IPS-18c (cell line): Measurements from ENCODE around the gene VSTM2L.
"Not testable (repeated sequence)": the region's sequence is repeated elsewhere in the genome, so short reads cannot be mapped to it uniquely, and the experiment has no call there.

Experiments
- H3K4me3 ChIP-seq: 2 replicates; pipeline ENCODE4 v1.7.0; 2013; ENCODE audit warnings: low read depth, mild to moderate bottlenecking, low read length, moderate library complexity; ENCODE audit not compliant: insufficient read depth
- H3K9me3 ChIP-seq: one replicate; pipeline ENCODE4 v1.6.1; 2013; ENCODE audit warnings: mild to moderate bottlenecking, low read length, moderate library complexity; ENCODE audit not compliant: control insufficient read depth, insufficient read depth

The VSTM2L gene

DNA sequence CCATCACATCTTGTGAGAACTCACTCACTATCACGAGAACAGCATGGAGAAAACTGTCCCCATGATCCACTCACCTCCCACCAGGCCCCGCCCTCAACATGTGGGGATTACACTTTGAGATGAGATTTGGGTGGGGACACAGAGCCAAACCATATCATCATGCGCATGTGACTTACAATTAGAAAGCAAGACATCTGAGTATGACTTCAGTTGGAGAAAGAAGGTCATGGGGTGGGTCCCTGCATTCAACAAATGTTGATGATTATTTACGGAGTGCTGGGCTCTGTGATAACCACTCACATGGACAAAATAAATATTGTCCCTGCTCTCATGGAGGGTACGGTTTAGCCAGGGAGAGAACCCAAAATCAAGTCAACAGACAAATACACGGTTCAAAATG lies 37.9 kb downstream of the VSTM2L start:
- Histone ChIP-seq H3K9me3 (no peaks in the 10 kb centered on the region), H3K4me3 (no peak overlapping the region)

DNA sequence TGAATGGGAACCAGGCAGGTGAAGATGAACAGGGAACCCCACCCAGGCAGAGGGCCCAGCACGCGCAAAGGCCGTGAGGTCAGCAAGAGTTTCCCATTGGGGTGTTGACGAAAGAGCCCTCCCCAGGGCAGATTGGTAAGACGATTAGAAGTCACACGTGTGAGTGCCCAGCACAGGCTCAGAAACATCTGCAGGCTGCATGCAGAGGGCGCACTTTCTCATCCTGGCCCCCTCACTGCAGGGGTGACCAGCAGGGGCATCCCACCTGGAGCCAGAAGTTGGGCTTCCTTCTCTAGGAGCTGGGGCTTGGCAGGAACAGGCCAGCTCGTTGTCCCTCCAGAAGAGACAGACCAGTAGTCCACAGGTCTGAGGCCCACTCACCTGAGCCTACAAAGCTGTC lies 38.4 kb downstream of the VSTM2L start:
- H3K9me3 ChIP-seq: no peaks in the 10 kb centered on the region

DNA sequence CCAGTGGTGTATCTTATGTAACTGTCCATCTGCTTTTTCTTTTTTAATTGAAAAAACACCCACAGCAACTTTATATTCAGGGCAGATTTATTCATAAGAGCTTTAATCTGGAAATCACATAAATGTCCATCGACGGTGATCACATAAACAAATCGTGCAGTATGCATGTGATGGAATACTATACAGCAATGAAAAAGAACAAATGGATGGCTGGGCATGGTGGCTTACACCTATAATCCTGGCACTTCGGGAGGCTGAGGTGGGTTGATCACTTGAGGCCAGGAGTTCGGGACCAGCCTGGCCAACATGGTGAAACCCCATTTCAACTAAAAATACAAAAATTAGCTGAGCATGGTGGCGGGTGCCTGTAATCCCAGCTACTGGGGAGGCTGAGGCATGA lies 39.1 kb downstream of the VSTM2L start:
- Histone ChIP-seq H3K9me3 (no peaks in the 10 kb centered on the region), H3K4me3 (no peak overlapping the region)

More for the DNA sequence above, 38.4 kb downstream of the VSTM2L start:
- no peak overlapping the region for H3K4me3 ChIP-seq

DNA sequence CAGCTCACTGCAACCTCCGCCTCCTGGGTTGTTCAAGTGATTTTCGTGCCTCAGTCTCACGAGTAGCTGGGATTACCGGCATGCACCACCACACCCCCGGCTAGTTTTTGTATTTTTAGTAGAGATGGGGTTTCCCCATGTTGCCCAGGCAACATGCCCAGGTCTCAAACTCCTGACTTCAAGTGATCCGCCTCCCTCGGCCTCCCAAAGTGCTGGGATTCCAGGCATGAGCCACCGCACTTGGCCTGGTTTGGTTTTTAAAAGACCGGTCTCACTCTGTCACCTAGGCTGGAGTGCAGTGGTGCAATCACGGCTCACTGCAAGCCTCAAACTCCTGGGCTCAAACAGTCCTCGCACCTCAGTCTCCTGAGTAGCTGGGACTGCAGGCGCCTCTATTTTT lies 40.1 kb downstream of the VSTM2L start:
- Histone ChIP-seq H3K9me3 (peaks cover 3% of the 10 kb centered on the region), H3K4me3 (no peak overlapping the region)

DNA sequence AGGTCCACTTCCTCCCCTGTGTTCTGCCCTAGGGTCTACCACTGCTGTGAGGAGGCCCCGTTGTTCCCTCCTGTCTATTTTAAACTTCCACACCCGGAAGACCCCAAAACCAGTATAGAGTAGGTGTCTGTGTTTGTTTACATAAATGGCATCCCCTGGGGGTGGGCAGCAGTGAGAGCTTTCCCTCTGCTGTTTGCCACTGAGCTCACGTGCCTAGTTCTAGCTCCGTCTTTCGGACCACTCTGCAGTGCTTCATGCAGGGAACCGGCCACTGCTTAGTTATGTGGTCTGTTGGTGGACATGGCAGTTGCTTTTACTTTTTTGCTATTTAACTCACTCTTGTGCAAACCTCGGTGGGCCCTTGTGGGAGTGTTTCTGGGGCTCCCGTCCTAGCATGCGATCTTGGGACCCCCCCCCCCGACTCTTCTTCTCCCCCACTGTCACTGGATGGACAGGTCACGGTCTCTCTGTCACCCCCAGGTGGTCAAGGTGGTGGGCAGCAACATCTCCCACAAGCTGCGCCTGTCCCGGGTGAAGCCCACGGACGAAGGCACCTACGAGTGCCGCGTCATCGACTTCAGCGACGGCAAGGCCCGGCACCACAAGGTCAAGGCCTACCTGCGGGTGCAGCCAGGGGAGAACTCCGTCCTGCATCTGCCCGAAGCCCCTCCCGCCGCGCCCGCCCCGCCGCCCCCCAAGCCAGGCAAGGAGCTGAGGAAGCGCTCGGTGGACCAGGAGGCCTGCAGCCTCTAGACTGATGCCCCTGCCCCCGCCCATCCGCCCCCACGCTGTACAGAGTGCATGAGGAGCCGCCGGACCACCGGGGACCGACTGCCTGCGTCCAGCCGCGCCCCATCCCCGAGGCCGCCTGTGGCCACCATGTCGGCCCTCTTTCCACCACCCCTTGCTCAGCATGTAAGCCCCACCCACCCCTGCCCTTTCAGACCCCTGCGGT lies 40.9 kb downstream of the VSTM2L start:
- peaks cover 3% of the 10 kb centered on the region for H3K9me3 ChIP-seq
- H3K4me3 ChIP-seq: no peak overlapping the region

DNA sequence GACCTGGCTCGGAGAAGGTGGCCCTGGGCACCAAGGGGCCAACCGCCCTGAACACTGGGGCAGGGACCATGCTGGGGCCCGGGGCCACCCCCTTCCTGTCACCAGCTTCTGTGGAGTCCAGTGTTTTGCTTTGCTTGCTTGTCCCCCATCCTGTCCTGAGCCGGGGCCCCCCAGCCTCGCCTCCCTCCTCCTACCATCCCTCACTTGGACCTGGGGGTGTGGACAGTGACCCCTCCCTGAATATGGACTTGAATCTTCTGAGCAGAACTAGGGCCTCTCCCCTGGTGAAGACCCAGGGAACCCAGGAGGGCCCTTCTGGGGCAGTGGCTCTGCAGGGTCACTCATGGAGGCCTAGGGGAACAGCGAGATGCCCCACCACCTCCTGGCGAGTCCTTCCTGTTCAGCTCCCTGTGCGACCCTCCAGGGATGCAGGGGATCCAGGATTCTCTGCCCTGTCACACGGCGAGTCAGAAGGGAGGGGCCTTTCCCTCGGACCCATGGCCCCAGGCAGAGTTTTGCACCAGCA lies 41.6 kb downstream of the VSTM2L start:
- no peak overlapping the region for H3K4me3 ChIP-seq
- peaks cover 5% of the 10 kb centered on the region for H3K9me3 ChIP-seq

DNA sequence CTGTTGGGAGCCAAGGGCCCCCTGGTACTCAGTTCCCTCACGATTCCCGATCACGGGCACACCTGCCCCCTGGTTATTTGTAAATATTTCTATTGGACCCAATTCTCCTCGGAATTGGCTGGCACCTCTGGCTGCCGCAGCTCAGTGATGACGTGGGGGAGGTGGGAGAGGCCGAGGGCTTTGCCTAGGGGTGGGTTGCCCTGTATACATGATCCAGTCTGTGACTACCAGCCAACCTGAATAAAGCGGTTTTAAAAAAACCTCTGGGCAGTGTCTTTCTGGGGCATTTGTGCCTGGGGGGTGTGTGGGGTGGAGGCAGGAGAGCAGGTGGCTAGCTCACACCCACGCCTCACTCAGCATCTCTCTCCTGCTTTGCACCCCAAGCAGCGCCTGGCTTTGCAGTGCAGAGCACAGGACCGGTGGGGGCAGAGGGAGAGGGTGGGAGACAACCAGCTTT lies 42.2 kb downstream of the VSTM2L start:
- peaks cover 5% of the 10 kb centered on the region for H3K9me3 ChIP-seq
- H3K4me3 ChIP-seq: no peak overlapping the region

DNA sequence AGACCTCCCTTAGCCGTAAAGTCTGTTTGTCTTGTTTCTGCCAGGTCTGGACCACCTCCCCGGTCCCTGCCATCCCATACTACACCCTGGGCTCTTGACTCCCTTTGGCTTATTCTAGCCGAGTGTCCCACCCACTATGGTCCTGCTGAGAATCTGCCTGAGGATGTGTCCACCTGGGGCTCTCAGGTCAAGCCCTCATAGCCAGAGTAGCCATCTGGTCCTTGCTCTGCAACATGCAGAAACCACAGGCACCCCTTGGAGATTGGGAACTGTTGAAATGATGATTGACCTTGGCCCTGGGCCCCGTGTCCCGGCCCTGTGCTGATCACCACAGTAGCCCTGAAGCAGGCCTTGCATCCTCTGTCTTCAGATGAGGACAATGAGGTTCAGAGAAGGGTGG lies 44.0 kb downstream of the VSTM2L start:
- H3K4me3 ChIP-seq: no peak overlapping the region
- peaks cover 5% of the 10 kb centered on the region for H3K9me3 ChIP-seq

DNA sequence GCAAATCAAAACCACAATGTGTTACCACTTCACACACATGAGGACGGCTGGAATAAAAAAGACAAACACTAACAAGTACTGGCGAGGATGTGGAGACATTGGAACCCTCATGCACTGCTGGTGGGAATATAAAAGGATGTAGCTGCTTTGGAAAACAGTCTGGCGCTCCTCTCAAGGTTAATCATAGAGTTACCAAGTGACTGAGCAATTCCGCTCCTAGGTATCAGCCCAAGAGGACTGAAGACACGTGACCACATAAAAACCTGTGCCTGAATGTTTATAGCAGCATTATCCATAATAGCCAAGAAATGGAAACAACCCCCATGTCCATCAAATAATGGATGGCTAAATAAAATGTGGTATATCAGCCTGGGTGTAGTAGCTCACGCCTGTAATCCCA lies 45.0 kb downstream of the VSTM2L start:
- no peak overlapping the region for H3K4me3 ChIP-seq
- H3K9me3 ChIP-seq: peaks cover 5% of the 10 kb centered on the region

DNA sequence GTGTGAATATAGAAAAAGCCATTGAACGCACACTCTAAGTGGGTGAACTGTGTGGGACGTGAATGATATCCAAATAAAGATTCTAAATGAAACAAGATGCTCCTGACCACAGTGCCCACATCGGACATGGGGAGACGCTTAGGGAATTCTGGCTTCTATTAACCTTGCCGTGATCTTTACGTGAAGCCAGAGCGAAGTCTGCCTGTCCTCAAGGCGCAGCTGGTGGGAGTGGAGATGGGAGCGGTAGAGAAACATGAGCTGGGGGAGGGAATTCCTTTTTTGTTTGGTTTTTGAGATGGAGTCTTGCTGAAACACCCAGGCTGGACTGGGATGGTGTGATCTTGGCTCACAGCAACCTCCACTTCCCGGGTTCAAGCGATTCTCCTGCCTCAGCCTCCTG lies 46.0 kb downstream of the VSTM2L start:
- Histone ChIP-seq H3K9me3 (peaks cover 5% of the 10 kb centered on the region), H3K4me3 (no peak overlapping the region)

DNA sequence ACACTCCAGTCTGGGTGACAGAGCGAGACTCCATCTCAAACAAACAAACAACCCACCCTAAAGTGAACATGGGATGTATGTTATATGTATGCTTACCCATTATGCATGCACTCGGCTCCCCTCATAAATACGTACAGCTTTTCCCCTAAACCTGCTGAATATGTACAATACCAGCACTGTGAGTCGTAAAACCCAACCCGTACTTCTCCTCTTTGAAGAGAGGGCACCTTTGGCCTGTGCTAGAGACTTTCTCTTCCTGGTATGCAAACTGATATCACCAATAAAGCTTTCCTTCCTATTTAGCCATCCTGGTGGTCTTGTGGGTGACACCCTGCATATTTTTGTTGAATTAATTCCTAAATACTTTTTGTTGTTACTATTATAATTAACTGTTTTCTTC lies 51.3 kb downstream of the VSTM2L start:
- Histone ChIP-seq H3K9me3 (peaks cover under 1% of the 10 kb centered on the region), H3K4me3 (no peak overlapping the region)

DNA sequence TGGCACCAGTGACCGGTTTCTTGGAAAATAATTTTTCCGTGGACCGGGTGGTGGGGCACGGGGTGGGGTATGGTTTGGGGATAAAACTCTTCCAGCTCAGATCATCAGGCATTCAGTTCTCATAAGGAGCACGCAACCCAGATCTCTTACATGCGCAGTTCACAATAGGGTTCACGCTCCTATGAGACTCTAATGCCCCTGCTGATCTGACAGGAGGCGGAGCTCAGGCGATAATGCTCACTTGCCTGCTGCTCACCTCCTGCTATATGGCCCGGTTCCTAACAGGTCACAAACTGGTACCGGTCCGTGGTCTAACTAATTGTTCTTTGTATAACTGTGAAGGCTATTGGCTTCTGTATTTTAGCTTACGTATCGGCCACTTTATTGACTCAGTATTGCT lies 51.7 kb downstream of the VSTM2L start:
- Histone ChIP-seq H3K4me3 (no peak overlapping the region), H3K9me3 (no peaks in the 10 kb centered on the region)

DNA sequence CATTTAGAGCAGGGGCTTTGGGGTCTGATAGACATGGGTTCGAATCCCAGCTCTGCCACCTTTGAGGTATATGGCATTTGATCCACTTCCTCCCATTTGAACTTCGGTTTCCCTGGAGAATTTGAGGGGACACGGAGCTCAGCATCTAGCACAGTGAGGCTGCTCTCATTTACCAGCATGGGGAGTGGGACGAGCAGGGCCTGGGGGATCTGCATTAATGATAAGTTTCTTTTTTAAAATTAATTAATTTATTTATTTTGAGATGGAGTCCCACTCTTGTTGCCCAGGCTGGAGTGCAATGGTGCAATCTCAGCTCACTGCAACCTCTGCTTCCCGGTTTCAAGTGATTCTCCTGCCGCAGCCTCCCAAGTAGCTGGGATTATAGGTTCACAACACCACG lies 52.6 kb downstream of the VSTM2L start:
- H3K9me3 ChIP-seq: no peaks in the 10 kb centered on the region
- H3K4me3 ChIP-seq: no peak overlapping the region

DNA sequence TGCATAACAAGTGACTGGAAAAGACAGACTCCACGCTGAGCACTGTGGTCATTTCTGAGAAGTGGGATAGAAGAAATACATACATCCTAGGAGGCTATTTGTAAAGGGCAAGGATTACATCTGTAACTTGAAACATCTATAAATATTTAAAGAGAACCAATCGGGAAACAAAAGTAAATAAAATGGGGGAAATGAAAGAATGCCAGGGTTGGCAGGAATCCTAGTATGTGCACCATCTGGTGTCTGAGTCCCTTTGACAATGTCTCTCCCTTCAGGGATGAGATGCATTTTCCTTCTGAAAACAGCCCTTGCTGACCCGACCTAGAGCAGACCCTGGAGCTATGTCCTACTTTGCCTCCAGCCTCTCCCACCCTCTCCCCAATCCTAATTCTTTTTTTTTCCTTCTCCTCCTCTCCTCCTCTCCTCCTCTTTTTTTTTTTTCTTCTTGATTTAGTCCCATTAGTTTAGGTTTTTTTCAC lies 53.2 kb downstream of the VSTM2L start:
- no peak overlapping the region for H3K4me3 ChIP-seq

DNA sequence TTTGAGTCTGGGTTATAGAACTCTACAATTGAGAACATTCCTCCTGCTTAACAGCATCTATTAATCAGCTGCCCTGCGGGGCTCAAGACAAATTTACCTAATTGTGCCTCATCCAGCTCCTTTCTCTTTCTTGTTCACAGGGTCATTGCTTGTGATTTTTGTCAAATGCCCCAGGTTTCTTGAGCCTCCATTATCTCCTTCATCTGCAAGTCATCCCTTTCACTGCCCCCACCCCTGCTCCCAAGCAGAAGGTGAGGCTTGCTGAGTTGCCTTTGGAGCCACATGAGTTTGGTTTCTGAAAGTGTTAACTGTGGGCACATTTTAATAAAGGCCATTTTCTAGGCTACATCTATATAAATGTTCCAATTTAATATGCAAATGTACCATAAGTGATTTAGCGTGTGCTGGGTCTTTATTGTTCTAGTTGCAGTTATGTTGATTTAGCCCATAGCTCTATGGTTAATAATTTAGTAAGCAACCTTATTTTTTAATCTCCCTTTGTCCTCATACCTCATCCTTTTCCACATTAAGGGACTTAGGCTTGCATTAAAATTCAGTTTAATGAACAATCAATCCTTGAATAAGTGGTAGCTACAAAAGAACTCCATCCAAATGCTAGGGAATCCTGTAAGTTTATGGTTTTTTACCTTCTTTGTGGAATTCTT lies 56.1 kb downstream of the VSTM2L start:
- no peaks in the 10 kb centered on the region for H3K9me3 ChIP-seq

More for the DNA sequence above, 53.2 kb downstream of the VSTM2L start:
- H3K9me3 ChIP-seq: no peaks in the 10 kb centered on the region

DNA sequence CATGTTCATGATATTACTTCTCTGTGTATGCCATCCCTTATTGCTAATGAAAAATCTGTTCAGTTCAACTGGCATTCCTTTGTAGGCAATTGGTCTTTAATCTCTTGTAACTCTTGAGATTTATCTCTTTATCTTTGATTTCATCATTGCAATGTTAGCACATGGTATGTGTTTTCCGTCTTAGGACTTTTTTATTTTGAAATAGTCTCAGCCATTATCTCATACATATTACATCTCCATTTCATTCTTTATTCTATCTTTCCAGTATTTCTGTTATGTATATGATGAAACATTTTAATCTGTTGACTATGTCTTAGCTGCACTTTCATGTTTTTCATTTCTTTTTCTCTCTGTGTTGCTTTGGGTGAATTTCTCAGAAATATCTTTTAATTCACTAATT lies 58.1 kb downstream of the VSTM2L start:
- Histone ChIP-seq H3K9me3 (no peaks in the 10 kb centered on the region), H3K4me3 (no peak overlapping the region)

More for the DNA sequence above, 56.1 kb downstream of the VSTM2L start:
- no peak overlapping the region for H3K4me3 ChIP-seq

DNA sequence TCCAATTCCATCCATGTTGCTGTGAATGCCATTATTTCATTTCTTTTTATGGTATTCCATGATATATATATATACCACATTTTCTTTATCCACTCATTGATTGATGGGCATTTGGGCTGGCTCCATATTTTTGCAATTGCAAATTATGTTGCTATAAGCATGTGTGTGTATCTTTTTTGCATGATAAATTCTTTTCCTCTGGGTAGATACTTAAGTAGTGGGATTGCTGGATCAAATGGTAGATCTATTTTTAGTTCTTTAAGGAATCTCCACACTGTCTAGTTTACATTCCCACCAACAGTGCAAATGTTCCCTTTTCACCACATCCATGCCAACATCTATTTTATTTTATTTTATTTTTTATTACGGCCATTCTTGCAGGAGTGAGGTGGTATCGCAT lies 60.6 kb downstream of the VSTM2L start:
- not testable (repeated sequence) for H3K9me3 ChIP-seq, H3K4me3 ChIP-seq
